H4 (cell line): Measurements from ENCODE around the gene EPB41L1. TPM values are rescaled to one million over a fixed set of nuclear protein-coding genes. Genes with fewer than 3 reads are reported as not detected.

ENCODE experiments used
- DNase-seq: peaks from one replicate; pipeline ENCODE4 v3.0.0-alpha.2; 2015; ENCODE audit warnings: low spot score
- total RNA-seq: library from RNA; depleted of rRNA; stranded (reverse); fragments of >200 nt; shearing (Covaris generic); gene quantifications from 2 replicates; pipeline ENCODE4 v1.2.3, GENCODE V29; 2014

The EPB41L1 gene
- total RNA-seq, 1 experiment from 2014 or later: 12.4 TPM

DNA sequence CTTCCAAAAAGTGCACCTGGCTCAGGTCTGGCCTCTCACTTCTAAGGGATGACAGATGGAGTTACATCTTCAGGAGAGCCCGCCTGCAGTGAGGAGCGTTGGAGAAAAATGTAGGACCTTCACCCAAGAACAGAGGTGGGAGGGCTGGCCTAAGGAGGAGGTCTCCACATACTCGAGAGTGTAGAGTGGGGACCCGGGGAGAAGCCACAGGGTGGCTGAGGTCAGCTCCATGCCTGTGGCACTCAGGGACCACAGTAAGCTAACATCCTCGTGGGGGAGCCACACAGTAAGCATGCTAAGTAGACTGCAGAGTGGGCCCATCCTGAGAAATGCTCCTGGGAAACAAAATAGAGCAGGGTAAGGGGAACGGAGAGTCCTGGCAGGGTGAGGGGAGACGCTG, 105.8 kb downstream of the EPB41L1 start:
- DNase-seq: no peak

DNA sequence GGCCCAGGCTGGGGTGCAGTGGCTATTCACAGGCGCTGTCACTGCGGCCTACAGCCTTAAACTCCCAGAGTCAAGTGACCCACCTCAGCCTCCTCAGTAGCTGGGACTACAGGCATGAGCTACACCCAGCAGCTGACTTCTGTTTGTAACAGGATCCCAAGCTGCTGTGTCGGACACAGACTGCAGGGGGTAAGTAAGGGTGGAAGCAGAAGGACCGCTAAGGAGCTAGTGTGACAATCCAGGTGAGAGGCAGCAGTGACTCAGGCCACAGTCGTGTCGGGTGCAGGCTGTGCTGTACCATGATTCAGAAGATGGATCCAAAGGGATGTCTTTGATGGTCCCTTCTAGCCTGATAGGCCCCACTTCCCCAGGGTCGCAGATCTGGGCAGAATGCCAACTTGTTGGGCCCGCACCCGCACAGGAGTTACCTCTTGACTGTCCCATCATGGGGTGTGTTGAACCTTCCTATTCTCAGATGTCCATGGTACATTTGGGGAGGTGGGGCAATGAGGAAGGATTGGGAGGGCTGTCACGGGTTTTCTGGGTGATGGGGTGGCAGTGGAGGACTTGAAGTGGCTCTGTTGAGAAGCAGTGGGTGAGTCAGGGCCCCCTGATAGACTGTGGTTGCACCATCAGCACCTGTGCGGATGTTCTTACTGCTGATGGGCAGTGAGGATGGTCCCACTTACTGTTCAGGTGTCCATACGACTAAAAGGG, 107.0 kb downstream of the EPB41L1 start:
- DNase-seq: no peak

DNA sequence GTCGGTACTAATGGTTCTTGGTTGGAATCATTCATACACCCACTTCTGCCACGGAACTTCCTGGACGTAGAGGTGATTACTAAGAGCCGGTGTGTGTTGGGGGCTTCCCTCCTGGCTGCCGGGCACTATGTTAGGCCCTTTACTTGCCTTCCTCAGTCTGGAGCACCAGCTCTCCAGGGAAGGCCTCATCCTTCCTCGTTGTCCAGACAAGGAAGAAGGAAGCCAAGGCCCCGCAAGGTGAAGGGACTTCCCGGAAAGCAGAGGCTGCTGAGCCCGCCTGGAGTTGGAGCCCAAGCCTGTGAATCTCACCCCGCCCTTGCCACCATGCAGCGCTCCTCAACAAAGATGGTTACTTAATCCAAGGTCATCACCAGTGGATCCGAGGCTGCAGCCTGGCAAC, 107.9 kb downstream of the EPB41L1 start:
- no peak for DNase-seq

DNA sequence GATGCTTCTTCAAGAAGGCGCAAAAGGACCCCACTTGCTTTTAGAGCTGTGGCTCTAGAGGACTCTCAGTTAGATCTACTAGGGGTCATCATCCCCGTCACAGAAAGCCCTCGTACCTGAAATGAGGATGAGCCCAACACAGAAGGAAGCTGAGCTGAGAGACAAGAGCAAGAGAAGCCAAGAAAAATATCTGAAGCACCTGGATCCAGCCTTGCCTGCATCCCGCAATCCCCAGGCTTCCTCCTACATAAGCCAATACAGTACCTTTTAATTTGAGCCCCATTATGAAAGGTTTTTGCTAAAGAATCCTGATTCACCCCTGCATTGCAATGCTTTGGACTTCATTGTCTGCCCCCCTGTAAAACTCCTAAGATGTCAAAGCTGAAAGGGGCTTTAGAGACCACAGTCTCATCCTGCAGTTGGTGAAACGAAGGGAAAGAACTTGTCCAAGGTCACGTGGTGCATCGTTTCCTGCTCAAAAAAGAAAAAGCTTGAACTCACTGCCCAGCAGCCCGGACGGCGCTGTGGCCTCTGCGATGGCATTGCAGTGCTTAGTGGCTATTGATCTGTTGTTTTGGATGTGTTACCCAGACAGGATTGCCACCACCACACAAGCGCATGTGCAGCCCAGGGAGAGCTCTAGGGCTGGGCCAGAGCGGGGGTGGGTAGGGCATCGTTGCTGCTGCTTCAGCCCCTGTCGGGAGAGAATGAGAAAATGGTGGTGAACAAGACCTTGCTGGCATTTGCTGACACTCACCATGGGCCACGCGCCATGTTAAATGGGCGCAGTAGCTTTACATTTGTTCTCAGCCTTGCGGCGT, 110.1 kb downstream of the EPB41L1 start:
- DNase-seq: no peak

DNA sequence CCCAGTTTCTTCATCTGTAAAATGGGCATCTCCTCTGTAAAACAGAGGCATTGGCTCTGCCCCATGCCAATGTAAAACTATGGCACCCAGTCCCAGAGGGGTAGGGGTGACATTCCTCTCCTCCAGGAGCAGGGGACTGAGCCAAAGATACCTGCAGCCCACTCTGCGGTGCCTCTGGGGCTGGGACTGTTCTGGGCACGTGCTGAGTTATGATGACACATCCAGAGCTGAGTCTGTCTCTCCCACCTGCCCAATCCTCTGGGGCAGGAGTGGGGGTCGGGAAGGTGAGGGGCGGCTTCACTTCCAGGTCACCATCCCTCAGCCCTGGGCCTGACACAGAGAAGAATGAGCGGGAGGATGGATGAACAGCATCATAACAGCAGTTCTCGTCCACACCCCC, 111.6 kb downstream of the EPB41L1 start:
- no peak for DNase-seq

DNA sequence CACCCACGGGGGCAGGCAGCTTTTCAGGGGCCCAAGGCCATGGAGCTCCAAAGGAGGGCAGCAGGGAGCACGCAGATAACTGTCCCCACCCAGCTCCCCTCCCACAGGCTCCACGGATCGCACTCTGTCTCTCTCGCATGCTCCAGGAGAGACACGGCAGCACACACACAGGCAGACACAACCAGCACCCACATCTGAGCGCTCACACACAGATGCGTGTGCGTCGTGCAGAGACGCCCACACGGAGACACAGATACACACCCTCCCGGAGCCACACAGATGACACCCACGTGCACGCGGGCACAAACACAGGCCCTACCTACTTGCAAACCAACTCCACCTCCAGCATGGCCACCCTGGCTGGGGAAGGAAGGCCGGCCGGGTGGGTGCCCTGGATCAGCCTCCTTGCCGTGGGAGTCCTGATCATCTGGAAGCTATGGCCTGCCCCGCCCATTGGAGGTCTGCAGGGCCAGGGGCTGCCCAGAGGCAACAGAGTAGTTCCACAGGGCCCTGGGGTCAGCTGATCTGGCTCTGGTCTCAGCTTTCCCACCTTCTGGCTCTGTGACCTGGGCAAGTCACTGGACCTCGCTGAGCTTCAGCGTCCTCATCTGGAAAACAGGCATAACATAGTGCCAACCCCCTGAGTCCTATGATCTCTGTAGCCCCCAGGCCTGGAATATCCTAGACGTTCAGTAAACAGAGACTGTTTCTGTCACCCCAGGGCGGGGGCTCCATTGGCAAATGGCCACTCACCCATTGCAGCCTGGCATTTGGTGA, 113.3 kb downstream of the EPB41L1 start:
- DNase-seq: no peak

DNA sequence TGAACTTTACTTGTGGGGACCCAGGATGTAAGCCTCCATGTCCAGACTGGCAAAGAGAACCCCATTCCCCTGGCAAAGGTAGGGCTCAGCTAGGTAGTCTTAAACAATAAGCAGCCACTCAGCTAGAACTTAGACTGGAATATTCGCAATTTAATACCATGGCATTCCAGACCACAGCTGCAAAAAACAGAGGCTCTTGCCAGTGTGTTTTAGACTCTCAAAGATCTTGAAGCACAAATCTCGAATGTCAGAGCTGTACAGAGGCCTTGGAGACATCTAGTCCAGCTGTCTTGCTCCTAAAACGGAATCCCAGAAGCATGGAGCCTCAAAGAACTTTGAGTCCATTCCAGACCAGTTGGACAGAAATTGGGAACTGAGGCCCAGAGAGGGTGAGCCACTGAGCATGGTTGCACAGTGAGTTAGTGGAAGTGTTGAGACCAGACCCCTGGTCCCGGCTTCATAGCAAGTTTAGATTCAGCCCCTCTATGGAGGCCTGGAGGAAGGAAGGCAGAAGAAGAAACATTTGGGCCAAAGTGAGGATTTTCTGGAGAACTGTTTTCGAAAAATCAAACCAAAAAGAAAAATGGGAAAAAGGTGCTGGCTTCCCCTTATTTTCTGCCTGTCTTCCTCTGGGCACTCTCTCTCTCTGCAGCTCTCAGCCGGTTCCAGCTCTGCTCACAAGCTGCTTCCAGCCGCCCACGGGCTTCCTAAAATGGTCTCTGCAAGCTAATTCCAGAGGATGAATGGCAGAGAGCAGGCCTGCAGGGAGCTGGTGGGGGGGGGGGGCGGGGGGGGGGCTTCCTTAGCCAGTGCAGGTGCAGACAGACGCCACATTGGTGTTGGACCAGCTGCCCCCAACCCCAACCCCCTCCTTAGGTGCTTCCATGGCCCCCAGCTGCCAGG, 114.2 kb downstream of the EPB41L1 start:
- DNase-seq: no peak

DNA sequence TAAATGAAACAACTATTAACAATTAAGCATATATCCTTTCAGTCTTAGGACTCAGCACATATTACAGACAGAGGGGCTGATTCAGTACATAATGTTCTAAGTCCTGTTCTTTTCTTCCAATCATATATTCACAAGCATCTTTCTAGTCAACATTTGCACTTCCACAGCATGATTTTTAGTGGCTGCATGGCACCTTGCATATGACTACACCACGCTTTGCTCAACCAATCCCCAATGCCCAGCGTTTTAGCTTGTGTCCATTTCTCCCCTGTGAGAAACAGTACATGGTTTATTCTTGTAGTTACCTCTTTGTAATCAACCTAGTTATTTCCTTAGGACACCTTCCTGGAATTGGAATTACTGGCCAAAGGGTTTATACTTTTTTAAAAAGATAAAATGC, 115.0 kb downstream of the EPB41L1 start:
- DNase-seq: no peak

DNA sequence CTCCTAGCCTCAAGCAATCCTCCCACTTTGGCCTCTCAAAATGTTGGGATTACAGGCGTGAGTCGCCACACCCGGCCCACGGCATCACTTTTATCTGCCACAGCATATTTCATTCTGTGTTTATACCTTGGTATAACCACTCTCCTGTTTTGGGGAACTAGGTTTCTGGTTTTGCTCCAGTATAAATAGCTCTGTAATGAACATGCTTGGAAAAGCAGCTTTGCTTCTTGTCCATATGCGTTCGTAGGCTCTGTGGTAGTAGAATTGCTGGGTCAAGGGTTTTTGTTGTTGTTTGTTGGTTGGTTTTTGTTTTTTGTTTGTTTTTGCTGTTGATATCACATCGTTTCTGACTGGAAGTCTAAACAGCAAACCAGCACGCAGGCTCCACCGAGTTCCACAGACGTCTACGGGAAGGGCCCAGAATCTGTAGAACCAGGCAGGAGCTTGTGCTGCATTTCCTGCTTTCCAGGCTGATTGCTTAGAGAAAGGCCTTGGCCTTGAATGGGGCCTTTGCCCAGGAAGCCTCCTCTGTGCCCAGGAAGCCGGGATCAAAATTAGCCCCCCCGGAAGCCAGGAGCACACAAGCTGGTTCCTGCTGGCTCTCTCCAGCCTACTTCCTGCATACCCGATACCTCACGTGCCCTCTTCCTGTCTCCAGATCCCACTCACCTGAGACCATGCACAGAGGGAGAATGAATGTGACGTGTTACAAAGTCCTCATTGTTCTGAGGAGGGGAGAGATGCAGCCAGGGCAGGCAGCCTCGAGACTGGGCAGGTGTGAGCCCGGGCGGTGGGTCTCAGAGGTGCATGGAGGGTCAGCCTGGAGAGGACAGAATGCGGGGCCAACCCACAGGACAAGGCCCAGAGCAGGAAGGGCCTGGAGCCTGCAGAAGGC, 116.5 kb downstream of the EPB41L1 start:
- no peak for DNase-seq

DNA sequence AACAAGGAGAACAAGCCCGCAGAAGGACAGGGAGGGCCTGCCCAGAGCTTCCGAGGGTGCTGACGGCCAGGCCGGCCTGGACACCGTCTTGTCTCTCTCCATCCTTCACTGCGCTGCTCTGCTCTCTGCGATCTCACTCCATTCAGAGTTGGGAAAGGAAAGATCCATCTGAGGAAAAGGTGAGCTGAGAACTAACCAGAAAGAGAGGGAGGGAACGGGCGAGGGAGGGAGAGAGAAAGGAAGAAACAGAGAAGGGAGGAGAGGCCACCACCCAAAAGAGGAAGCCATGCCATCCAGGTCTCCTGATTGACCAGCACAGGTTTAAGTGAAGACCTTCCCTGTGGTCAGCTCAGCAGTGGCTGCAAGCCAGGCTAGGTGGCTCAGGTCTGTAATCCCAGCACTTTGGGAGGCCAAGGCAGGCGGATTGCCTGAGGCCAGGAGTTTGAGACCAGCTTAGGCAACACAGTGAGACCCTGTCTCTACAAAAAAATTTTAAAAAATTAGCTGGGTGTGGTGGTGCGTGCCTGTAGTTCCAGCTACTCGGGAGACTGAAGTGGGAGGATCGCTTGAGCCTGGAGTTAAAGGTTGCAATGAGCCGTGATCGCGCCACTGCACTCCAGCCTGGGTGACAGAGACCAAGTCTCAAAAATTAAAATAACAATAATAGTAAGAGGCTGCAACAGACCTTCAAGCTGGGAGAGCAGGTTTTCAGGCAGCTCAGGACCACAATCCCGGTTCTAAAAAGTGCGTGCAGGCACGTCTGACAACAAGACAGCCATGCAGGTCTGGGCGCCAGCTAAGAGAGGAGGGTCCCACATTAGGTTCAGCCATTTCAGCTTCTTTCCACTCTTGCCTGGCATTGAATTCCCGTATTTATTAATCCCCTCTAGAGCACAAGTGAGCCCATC, 117.4 kb downstream of the EPB41L1 start:
- no peak for DNase-seq

DNA sequence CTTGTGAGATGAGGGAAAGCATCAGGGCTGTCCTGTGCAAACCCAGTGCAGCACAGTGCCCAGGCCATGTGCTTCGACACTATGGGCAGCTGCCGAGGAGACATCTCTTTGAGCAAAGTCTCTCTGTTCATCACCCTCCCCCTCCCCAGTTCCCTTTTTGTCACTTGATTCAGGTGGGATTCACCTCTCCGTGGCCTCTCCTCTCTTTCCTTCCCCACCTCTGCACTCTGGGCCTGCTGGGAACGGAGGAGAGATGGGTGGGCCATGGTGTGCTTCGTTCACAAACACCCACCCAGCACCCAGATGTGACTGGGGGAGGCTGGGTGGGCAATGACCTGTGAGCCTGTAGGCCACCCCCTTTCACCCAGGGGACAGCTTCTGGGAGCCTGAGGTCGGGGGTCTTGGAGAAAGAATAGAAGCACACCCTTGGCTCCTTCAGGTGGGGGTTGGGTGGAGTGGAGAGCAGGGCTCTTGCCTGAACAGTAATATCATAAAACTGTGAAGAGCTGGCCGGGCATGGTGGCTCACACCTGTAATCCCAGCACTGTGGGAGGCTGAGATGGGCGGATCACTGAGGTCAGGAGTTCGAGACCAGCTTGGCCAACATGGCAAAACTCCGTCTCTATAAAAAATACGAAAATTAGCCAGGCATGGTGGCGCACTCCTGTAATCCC, 118.1 kb downstream of the EPB41L1 start:
- DNase-seq: no peak

DNA sequence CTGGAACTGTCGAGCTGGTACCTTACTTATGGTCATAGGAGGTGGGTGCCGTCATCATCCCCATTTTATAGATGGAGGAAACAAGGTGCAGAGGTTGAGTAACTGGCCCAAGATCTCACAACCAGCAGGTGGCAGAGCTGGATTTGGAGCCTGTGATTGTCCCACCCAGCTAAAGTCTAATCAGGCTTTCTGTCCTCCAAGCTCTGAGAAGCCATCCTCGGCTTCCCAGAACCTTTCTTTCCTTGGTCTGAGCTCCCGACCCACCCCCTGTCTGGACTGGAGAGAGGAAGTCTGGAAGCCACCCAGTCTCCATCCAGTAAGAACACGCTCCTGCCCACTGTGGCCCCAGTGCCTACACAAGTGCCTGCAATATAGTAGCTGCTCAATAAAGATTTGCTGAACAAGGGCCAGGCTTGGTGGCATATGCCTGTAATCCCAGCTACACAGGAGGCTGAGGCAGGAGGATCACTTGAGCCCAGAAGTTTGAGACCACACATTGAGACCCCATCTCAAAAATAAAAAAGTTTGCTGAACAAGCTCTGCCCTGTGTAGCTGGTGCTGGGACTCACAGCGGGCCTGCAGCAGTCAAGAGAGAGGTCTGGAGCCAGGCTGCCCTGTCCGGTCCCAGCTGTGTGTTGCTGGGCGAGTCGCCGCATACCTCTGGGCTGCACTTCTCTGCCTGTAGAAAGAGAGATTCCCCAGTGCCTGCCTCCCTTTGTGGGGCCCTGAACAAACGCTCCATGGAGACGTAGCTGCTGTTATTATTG, 119.1 kb downstream of the EPB41L1 start:
- no peak for DNase-seq

DNA sequence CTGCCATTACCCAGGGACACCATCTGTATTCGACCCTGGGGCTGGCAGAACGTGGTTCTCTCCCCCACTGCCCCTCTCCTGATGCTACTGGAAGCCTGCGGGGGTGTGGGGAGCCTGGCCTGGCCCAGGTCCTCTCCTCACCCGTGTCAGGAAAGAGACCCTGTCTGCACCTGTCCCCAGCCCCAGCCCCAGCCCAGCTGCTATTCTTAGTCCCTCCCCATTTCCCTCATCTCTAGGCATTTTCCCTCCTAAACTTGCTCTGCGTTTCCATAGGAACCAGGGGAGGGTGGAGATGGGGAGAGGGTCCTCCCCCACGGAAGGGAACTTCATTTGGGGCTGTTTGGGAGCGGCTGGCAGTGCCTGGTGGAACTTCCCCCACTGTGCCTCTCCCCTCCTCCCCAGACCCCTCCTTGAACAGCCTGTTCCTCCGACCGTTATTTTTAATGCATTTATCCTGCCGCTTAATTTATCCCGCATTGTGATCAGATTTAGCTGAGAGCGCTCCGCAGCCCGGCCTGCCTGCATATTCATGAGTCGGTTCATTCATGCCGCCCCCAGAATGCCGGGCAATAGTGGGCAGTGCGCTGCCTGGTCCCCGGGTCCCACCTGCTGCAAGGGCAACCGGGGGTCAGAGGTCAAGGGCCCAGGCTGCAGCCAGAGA, 119.8 kb downstream of the EPB41L1 start:
- no peak for DNase-seq

DNA sequence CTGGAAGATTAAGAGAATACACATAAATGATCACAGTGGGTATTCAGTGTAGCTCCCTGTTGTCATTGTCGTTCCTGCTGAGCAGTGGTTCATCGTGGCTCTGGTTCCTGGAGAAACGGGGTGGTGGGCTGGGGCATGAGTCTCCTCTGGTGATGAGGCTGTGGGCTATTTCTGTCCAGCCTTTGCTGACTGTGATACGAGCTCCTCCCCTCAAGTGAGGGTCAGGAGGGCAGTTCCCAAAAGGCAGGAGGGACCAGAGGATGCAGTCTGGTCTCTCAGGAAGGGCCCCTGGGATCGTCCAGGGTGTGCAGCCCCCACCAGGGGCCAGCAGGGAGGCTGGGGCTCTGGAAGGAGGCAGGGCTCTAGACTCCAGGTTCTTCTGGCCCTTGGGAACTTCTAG, 120.5 kb downstream of the EPB41L1 start:
- DNase-seq: no peak

DNA sequence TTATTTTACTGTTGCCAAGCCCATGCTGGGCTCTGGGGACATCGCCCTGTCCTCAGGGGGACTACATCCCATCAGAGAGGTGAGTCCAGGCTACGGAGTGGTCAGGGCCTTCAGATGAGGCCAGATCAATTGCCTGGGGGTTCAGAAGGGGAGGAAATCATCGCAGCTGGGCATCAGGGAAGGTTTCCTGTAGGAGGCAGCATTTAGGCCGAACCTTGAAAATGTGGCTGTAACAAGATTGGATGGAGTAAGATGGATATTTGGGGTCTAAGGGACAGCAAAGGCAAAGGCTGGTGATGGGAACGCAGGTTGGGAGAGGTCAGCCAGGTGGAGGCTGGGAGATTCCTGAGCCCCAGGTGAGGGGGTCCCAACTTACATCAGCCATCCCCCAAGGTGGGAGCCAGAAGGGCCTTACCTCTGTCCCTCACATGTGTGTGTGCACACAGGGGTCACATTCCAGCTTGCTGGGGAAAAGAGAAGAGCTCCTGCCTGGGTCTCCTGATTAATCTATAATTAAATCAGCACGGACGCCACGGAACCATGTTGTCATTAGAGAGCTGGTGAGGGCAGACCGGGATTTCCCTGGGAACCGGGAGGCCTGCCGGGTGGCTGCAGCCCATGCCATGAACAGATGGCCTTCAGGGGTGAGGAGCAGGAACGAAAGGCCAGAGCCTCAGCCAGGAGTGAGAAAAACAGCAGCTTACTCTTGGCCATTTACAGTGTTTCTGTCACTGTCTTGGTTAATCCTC, 121.1 kb downstream of the EPB41L1 start:
- DNase-seq: no peak

DNA sequence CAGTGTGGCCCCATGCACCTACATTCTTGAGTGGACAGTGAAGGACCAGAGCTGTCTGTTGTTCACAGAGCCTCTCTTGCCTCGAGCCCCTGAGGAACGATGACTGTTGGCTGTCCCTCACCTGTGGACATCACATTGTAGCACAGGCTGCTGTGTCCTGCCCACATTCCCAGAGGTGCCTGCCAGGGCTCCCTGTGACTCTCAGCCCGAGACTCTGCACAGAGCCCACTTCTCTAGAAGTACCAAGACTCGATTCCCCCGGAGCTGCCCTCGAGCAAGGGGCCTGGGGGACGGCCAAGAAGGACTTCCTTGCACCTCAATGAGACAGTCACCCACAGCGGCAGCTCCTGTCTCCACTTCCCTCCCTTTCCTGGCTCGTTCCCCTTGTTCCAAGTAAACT, 123.0 kb downstream of the EPB41L1 start:
- DNase-seq: no peak

DNA sequence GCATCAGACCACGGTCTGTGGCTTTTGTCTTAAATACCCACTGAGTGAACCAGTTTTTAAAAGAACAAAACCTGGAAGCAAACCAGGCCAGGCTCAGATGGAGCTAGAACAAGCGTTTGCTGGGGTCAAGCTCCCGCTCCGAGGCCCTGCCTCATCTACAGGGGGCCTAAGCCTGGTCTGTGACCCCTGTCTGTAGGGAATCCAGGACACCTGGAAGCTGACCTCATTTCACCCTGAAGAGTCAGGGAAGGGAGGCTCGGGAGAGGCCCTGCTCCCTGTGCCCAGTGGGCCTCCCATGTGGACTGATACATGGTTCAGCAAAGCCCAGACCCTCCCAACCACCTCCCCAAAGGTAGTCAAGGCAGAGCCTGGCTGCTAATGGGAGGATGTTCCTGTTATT, 124.8 kb downstream of the EPB41L1 start:
- DNase-seq: no peak
